ENCODE measurements around the gene DISC1. TPM values are rescaled to one million over a fixed set of nuclear protein-coding genes. Genes with fewer than 3 reads are reported as not detected.

The DISC1 gene
- polyA plus RNA-seq, 1 of the 3 experiments (the other 2 are of a cell fraction): 1.7 TPM

GRCh38 chr1:232040260-232040659, 413.7 kb downstream of the DISC1 start:
- Histone ChIP-seq H3K79me2 (ENCODE audit: insufficient read depth) (no peaks in the 10 kb centered on the region), H3K27ac (ENCODE audit: low read depth in 2 of 2, low read length in 1 of 2) (no peak overlapping the region), H3K9me3 (no peaks in the 10 kb centered on the region), H2AFZ (ENCODE audit: low read depth) (no peak overlapping the region), H3K4me2 (no peak overlapping the region), H3F3A (replicated peaks; ENCODE audit: insufficient read depth) (no peaks in the 10 kb centered on the region), H3K4me1 (ENCODE audit: control insufficient read depth in 1 of 2, insufficient read depth in 2 of 2, low read depth in 1 of 2, low read length in 1 of 2) (no peaks in the 10 kb centered on the region; a peak in 2 of 4 replicates), H3K4me3 (ENCODE audit: low read depth in 2 of 2, low read length in 1 of 2) (no peak overlapping the region), H3K9ac (no peak overlapping the region), H3K9me2 (no peaks in the 10 kb centered on the region), H3K27me3 (ENCODE audit: insufficient read depth) (no peaks in the 10 kb centered on the region), H4K20me1 (ENCODE audit: insufficient read depth) (no peaks in the 10 kb centered on the region), H3K36me3 (replicated peaks in 1 of 2; ENCODE audit: control insufficient read depth in 1 of 2, insufficient read depth in 2 of 2, low read length in 1 of 2) (no peaks in the 10 kb centered on the region)
- 97% methylated on average over 3 of the region's 3 CpGs for whole genome bisulfite sequencing (ENCODE audit: low lambda C conversion rate)
- POLR2A ChIA-PET: no interaction called here
- TF ChIP-seq USF1 (IDR thresholded peaks at IDR 0.05; ENCODE audit: borderline replicate concordance, low read depth): no peak
- TF ChIP-seq NRF1 (IDR thresholded peaks at IDR 0.05; ENCODE audit: low read depth, low read length): no peak
- TF ChIP-seq ELF1 (IDR thresholded peaks at IDR 0.05): no peak
- TF ChIP-seq NFIC (IDR thresholded peaks at IDR 0.05; ENCODE audit: borderline replicate concordance): no peak
- TF ChIP-seq RAD21 (IDR thresholded peaks at IDR 0.05; ENCODE audit: low read length): no peak
- no peak for TF ChIP-seq JUND (IDR thresholded peaks at IDR 0.05)
- no peak for TF ChIP-seq YY1 (IDR thresholded peaks at IDR 0.05; ENCODE audit: low read depth)
- TF ChIP-seq RCOR1 (IDR thresholded peaks at IDR 0.05; ENCODE audit: low read length): no peak
- no peak for TF ChIP-seq GABPA (IDR thresholded peaks at IDR 0.05; ENCODE audit: low read depth)
- TF ChIP-seq ZBTB33 (IDR thresholded peaks at IDR 0.05; ENCODE audit: borderline replicate concordance, low read depth): no peak
- no peak for TF ChIP-seq IRF3 (IDR thresholded peaks at IDR 0.05; ENCODE audit: low read depth, low read length)
- no peak for TF ChIP-seq FOXJ3 (CRISPR knock-in tag; IDR thresholded peaks at IDR 0.05)
- TF ChIP-seq FOXM1 (IDR thresholded peaks at IDR 0.05; ENCODE audit: low read depth): no peak
- no peak for TF ChIP-seq EP300 (IDR thresholded peaks at IDR 0.05; ENCODE audit: borderline replicate concordance in 1 of 2, low read depth in 1 of 2, low read length in 1 of 2)
- no peak for TF ChIP-seq MAX (IDR thresholded peaks at IDR 0.05; ENCODE audit: low read depth)
- TF ChIP-seq REST (IDR thresholded peaks at IDR 0.05; ENCODE audit: low read depth, low read length): no peak
- TF ChIP-seq CHD2 (IDR thresholded peaks at IDR 0.05; ENCODE audit: low read length, partially characterized antibody): no peak
- CTCF ChIA-PET: no interaction called here
- no peak for DNase-seq

Data from SK-N-SH (cell line).